MM.1S (cell line): Measurements from ENCODE around the gene SLC6A9.

Experiments used
- DNase-seq: peaks from one replicate; pipeline ENCODE4 v3.0.0-alpha.2; 2015
- H2AFZ ChIP-seq: fragments of 300-600 bp; sonication (generic); 2 replicates; pipeline ENCODE4 v1.6.0; 2016; ENCODE audit warnings: antibody characterized with exemption, low read length
- H3F3A ChIP-seq: fragments of 300-600 bp; sonication (generic); 2 replicates; pipeline ENCODE4 v1.6.1; 2016; ENCODE audit warnings: mild to moderate bottlenecking, antibody characterized with exemption, low read length, moderate library complexity, mixed read lengths; ENCODE audit not compliant: insufficient read depth
- H3K27ac ChIP-seq: fragments of 300-600 bp; sonication (generic); 2 replicates; pipeline ENCODE4 v1.5.1; 2016; ENCODE audit warnings: mild to moderate bottlenecking, low read length
- H3K27me3 ChIP-seq: fragments of 300-600 bp; sonication (generic); replicated peaks from 2 replicates; pipeline ENCODE4 v1.6.0; 2016; ENCODE audit warnings: low read length; ENCODE audit not compliant: insufficient read depth
- H3K36me3 ChIP-seq: fragments of 300-600 bp; sonication (generic); replicated peaks from 2 replicates; pipeline ENCODE4 v1.6.1; 2016; ENCODE audit warnings: mild to moderate bottlenecking, low read length, mixed read lengths; ENCODE audit not compliant: insufficient read depth
- H3K4me1 ChIP-seq: fragments of 300-600 bp; sonication (generic); 2 replicates; pipeline ENCODE4 v1.6.1; 2016; ENCODE audit warnings: low read length, mixed read lengths
- H3K4me2 ChIP-seq: fragments of 300-600 bp; sonication (generic); 2 replicates; pipeline ENCODE4 v1.6.0; 2016; ENCODE audit warnings: low read depth, low read length
- H3K4me3 ChIP-seq: fragments of 300-600 bp; sonication (generic); 2 replicates; pipeline ENCODE4 v1.5.1; 2016; ENCODE audit warnings: low read length, mixed read lengths
- H3K79me2 ChIP-seq: fragments of 300-600 bp; sonication (generic); 2 replicates; pipeline ENCODE4 v1.6.1; 2016; ENCODE audit warnings: mixed run types, low read length, mixed read lengths
- H3K9ac ChIP-seq: fragments of 300-600 bp; sonication (generic); 2 replicates; pipeline ENCODE4 v1.6.1; 2016; ENCODE audit warnings: low read length, mixed read lengths
- H3K9me2 ChIP-seq: fragments of 300-600 bp; sonication (generic); replicated peaks from 2 replicates; pipeline ENCODE4 v1.6.1; 2016; ENCODE audit warnings: mild to moderate bottlenecking, low read length, mixed read lengths; ENCODE audit not compliant: insufficient read depth
- H3K9me3 ChIP-seq: fragments of 300-600 bp; sonication (generic); replicated peaks from 2 replicates; pipeline ENCODE4 v1.6.1; 2016; ENCODE audit warnings: mild to moderate bottlenecking, low read length, mixed read lengths; ENCODE audit not compliant: insufficient read depth
- H4K20me1 ChIP-seq: fragments of 300-600 bp; sonication (generic); 2 replicates; pipeline ENCODE4 v1.6.1; 2016; ENCODE audit warnings: mild to moderate bottlenecking, low read length, moderate library complexity, mixed read lengths; ENCODE audit not compliant: insufficient read depth
- CTCF ChIP-seq: fragments of 300-600 bp; sonication (generic); IDR thresholded peaks from 2 replicates; pipeline ENCODE4 v1.5.1; 2016; ENCODE audit warnings: antibody characterized with exemption, low read length, mixed read lengths
- EZH2 ChIP-seq: fragments of 300-600 bp; sonication (generic); optimal IDR thresholded peaks from 2 replicates; pipeline ENCODE3; 2017; ENCODE audit warnings: low read depth, mild to moderate bottlenecking, antibody characterized with exemption, low read length, mixed read lengths
- EZH2phosphoT487 ChIP-seq: fragments of 300-600 bp; sonication (generic); IDR thresholded peaks from 2 replicates; pipeline ENCODE4 v1.6.1; 2018; ENCODE audit warnings: antibody characterized with exemption, low read length

Gene SLC6A9

GRCh38 chr1:43947874-43948437, 83.3 kb downstream of the SLC6A9 start:
- Histone ChIP-seq H3K9me2 (no peaks in the 10 kb centered on the region), H3F3A (no peaks in the 10 kb centered on the region), H3K36me3 (no peaks in the 10 kb centered on the region), H3K4me2 (peak overlapping the region; percentile 97), H3K27me3 (no peaks in the 10 kb centered on the region), H3K9ac (peak overlapping the region; percentile 99; the same call in 1 of the 2 replicates), H4K20me1 (no peaks in the 10 kb centered on the region), H3K4me3 (peak overlapping the region; percentile 97), H3K79me2 (peaks cover 23% of the 10 kb centered on the region), H3K4me1 (peaks cover 11% of the 10 kb centered on the region), H3K9me3 (no peaks in the 10 kb centered on the region), H2AFZ (no peak overlapping the region), H3K27ac (no peak overlapping the region)
- TF ChIP-seq EZH2 (no peak), CTCF (no peak), EZH2phosphoT487 (no peak)
- DNase-seq: no peak

- H3K27me3 ChIP-seq: no peaks in the 10 kb centered on the region
- no peak for TF ChIP-seq CTCF
- no peak for TF ChIP-seq EZH2phosphoT487
- no peak for TF ChIP-seq EZH2
- H3K9ac ChIP-seq: peak overlapping the region; percentile 99
- H3K36me3 ChIP-seq: no peaks in the 10 kb centered on the region
- DNase-seq: no peak
- H3K4me2 ChIP-seq: peak overlapping the region; percentile 97
- H3K79me2 ChIP-seq: peaks cover 23% of the 10 kb centered on the region
- H2AFZ ChIP-seq: peak overlapping the region; percentile 99
- peaks cover 11% of the 10 kb centered on the region for H3K4me1 ChIP-seq
- no peaks in the 10 kb centered on the region for H3K9me2 ChIP-seq
- H4K20me1 ChIP-seq: no peaks in the 10 kb centered on the region
- no peaks in the 10 kb centered on the region for H3K9me3 ChIP-seq
- peak overlapping the region; percentile 97 for H3K4me3 ChIP-seq
- H3K27ac ChIP-seq: peak overlapping the region; percentile 90; the same call in 1 of the 2 replicates
- no peaks in the 10 kb centered on the region for H3F3A ChIP-seq
These were observed 84.0 kb downstream of the SLC6A9 start for GRCh38 chr1:43947061-43947873.
